ENCODE data around the gene RAD51B.

RAD51B gene

DNA sequence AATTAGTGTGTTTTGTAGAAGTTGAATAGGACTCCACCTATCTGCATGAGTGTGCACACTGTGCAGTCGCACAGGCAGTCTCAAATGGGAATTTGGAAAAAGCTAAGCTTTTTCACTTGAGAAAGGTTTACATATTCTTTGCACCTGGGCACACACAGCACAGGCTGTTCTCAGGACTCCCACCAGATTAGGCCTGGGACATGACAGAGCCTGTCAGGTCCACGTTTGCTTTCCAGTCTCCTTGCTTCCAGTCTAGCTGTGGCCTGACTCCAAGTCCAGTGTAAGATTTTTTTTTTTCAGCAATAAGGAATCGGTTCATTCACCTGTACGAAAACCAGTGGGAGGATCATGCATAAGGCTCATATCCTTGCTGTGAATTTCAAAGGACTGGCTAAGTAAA lies 792.0 kb downstream of the RAD51B start:
- Histone ChIP-seq H3K27ac (replicated peaks) (no peak overlapping the region), H3K4me3 (replicated peaks; ENCODE audit: insufficient read depth, low read length) (no peak overlapping the region)
- TF ChIP-seq, protein P1, sequence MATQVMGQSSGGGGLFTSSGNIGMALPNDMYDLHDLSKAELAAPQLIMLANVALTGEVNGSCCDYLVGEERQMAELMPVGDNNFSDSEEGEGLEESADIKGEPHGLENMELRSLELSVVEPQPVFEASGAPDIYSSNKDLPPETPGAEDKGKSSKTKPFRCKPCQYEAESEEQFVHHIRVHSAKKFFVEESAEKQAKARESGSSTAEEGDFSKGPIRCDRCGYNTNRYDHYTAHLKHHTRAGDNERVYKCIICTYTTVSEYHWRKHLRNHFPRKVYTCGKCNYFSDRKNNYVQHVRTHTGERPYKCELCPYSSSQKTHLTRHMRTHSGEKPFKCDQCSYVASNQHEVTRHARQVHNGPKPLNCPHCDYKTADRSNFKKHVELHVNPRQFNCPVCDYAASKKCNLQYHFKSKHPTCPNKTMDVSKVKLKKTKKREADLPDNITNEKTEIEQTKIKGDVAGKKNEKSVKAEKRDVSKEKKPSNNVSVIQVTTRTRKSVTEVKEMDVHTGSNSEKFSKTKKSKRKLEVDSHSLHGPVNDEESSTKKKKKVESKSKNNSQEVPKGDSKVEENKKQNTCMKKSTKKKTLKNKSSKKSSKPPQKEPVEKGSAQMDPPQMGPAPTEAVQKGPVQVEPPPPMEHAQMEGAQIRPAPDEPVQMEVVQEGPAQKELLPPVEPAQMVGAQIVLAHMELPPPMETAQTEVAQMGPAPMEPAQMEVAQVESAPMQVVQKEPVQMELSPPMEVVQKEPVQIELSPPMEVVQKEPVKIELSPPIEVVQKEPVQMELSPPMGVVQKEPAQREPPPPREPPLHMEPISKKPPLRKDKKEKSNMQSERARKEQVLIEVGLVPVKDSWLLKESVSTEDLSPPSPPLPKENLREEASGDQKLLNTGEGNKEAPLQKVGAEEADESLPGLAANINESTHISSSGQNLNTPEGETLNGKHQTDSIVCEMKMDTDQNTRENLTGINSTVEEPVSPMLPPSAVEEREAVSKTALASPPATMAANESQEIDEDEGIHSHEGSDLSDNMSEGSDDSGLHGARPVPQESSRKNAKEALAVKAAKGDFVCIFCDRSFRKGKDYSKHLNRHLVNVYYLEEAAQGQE (IDR thresholded peaks at IDR 0.05; ENCODE audit: insufficient replicate concordance, low read depth), result no peak
- no peak for TF ChIP-seq GABPA (IDR thresholded peaks at IDR 0.05; ENCODE audit: low read depth)
- no peak for TF ChIP-seq POLR2AphosphoS5 (IDR thresholded peaks at IDR 0.05; ENCODE audit: low read depth)
- TF ChIP-seq, protein P2, sequence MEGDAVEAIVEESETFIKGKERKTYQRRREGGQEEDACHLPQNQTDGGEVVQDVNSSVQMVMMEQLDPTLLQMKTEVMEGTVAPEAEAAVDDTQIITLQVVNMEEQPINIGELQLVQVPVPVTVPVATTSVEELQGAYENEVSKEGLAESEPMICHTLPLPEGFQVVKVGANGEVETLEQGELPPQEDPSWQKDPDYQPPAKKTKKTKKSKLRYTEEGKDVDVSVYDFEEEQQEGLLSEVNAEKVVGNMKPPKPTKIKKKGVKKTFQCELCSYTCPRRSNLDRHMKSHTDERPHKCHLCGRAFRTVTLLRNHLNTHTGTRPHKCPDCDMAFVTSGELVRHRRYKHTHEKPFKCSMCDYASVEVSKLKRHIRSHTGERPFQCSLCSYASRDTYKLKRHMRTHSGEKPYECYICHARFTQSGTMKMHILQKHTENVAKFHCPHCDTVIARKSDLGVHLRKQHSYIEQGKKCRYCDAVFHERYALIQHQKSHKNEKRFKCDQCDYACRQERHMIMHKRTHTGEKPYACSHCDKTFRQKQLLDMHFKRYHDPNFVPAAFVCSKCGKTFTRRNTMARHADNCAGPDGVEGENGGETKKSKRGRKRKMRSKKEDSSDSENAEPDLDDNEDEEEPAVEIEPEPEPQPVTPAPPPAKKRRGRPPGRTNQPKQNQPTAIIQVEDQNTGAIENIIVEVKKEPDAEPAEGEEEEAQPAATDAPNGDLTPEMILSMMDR (IDR thresholded peaks at IDR 0.05; ENCODE audit: insufficient read depth, low read length), result no peak
- no peak for TF ChIP-seq SPI1 (IDR thresholded peaks at IDR 0.05; ENCODE audit: borderline replicate concordance, low read depth)

DNA sequence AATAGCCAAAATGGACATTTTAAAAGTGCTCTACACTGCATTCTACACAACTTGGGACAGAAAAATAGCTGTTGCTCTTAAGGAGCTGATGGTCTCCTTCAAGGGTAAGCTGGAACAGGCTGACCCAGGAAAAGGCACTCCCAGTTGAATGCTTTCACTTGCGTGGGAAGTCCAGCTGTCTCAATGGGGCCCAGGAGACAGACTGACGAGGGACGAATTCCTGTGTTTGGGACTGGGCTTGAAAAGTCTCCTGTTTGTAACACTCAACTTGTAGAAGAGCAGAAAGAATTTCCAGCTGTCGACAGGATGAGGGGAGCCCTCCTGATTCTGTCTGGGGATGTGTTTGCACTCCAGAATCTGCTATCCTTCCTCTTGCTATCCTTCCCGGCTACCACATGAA lies 792.5 kb downstream of the RAD51B start:
- no peak overlapping the region for H3K27ac ChIP-seq (replicated peaks)
- TF ChIP-seq POLR2AphosphoS5 (IDR thresholded peaks at IDR 0.05; ENCODE audit: low read depth) (no peak), SPI1 (IDR thresholded peaks at IDR 0.05; ENCODE audit: borderline replicate concordance, low read depth) (no peak)
- TF ChIP-seq, protein P1 (IDR thresholded peaks at IDR 0.05; ENCODE audit: insufficient replicate concordance, low read depth), result no peak
- TF ChIP-seq, protein P2 (IDR thresholded peaks at IDR 0.05; ENCODE audit: insufficient read depth, low read length), result no peak
- no peak for DNase-seq (ENCODE audit: low read depth in 1 of 2, low spot score in 1 of 2)
- H3K27me3 ChIP-seq (ENCODE audit: insufficient read depth, poor library complexity, severe bottlenecking), result no peaks in the 10 kb centered on the region
- H3K4me3 ChIP-seq (replicated peaks; ENCODE audit: insufficient read depth, low read length), result no peak overlapping the region

More for the DNA sequence above, 792.0 kb downstream of the RAD51B start:
- no peaks in the 10 kb centered on the region for H3K27me3 ChIP-seq (ENCODE audit: insufficient read depth, poor library complexity, severe bottlenecking)
- no peak for DNase-seq (ENCODE audit: low read depth in 1 of 2, low spot score in 1 of 2)

DNA sequence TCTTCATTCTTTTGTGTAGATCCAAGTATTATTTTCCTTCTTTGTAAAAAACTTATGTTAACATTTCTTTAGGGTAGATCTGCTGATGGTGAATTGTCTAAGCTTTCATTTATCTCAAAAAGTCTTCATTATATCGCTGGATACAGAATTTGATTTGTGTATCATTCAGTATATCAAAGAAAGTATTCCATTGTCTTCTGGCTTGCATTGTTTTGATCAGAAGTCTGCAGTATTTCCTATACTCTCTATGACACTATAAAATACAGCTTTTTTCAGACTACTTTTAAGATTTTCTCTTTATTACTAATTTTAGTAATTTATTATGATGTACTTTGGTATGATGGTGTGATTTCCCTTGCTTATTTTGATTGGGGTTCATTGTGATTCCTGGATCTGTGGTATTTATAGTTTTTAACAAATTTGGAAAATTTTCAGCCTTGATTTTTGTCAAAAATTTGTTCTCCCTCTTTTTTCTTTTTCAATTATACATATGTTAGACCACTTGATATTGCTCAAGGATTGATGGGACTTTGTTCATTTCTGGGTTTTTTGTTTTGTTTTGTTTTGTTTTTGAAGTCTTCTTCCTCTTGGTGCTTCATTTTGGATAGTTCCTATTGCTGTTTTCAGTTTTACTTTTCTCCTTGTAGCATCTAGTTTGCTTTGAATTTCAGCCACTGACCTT lies 796.8 kb downstream of the RAD51B start:
- DNase-seq (ENCODE audit: low read depth in 1 of 2, low spot score in 1 of 2), result no peak
- Histone ChIP-seq H3K27me3 (ENCODE audit: insufficient read depth, poor library complexity, severe bottlenecking) (no peaks in the 10 kb centered on the region), H3K4me3 (replicated peaks; ENCODE audit: insufficient read depth, low read length) (no peak overlapping the region), H3K27ac (replicated peaks) (no peak overlapping the region)
- TF ChIP-seq, protein P2 (IDR thresholded peaks at IDR 0.05; ENCODE audit: insufficient read depth, low read length), result no peak
- TF ChIP-seq, protein P1 (IDR thresholded peaks at IDR 0.05; ENCODE audit: insufficient replicate concordance, low read depth), result no peak
- TF ChIP-seq SPI1 (IDR thresholded peaks at IDR 0.05; ENCODE audit: borderline replicate concordance, low read depth) (no peak), POLR2AphosphoS5 (IDR thresholded peaks at IDR 0.05; ENCODE audit: low read depth) (no peak), GABPA (IDR thresholded peaks at IDR 0.05; ENCODE audit: low read depth) (no peak)

Data from HL-60 (cell line).